Keratinocyte (primary cell): Measurements from ENCODE around the gene MSANTD1.

Experiments
- EZH2 ChIP-seq: IDR thresholded peaks from one replicate; pipeline ENCODE4 v1.6.1; 2012; ENCODE audit warnings: inconsistent platforms, mild to moderate bottlenecking, low read length, moderate library complexity
- TF ChIP-seq, protein P1 (sequence below), 3 experiments: IDR thresholded peaks in 1 of 3; conservative IDR thresholded peaks in 1 of 3; optimal IDR thresholded peaks in 1 of 3; 2 replicates in 2 of 3; 3 replicates in 1 of 3; pipeline versions ENCODE3 to v1.5.1; 2011; ENCODE audit warnings: low read length in 3 of 3, mild to moderate bottlenecking in 3 of 3, moderate library complexity in 2 of 3, control low read depth in 1 of 3, inconsistent platforms in 1 of 3; ENCODE audit not compliant: insufficient read depth in 2 of 3; ENCODE audit errors: extremely low read depth in 1 of 3

DNA sequence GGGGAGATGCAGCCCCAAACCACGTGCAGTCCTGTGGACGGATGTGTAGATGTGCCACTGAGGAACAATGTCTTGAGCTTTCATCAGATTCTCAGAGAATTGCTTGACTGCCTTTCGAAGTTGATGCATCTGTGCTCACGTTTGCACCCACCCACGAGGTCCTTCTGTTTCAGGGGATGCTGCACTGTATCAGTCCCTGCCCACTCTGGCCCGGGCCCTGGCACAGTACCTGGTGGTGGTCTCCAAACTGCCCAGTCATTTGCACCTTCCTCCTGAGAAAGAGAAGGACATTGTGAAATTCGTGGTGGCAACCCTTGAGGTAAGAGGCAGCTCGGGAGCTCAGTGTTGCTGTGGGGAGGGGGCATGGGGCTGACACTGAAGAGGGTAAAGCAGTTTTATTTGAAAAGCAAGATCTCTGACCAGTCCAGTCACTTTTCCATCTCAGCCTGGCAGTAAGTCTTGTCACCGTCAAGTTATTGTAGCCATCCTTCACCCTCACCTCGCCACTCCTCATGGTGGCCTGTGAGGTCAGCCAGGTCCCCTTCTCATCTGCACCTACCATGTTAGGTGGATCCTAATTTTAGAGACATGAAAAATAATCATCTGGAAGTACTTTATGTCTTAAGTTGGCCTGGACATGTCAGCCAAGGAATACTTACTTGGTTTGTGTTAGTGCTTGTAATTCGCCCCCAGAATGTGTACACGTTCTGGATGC is 36.4 kb upstream of the MSANTD1 start:
- TF ChIP-seq, protein P1, sequence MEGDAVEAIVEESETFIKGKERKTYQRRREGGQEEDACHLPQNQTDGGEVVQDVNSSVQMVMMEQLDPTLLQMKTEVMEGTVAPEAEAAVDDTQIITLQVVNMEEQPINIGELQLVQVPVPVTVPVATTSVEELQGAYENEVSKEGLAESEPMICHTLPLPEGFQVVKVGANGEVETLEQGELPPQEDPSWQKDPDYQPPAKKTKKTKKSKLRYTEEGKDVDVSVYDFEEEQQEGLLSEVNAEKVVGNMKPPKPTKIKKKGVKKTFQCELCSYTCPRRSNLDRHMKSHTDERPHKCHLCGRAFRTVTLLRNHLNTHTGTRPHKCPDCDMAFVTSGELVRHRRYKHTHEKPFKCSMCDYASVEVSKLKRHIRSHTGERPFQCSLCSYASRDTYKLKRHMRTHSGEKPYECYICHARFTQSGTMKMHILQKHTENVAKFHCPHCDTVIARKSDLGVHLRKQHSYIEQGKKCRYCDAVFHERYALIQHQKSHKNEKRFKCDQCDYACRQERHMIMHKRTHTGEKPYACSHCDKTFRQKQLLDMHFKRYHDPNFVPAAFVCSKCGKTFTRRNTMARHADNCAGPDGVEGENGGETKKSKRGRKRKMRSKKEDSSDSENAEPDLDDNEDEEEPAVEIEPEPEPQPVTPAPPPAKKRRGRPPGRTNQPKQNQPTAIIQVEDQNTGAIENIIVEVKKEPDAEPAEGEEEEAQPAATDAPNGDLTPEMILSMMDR (optimal IDR thresholded peaks at IDR 0.05 in 1 of 3, IDR thresholded peaks at IDR 0.05 in 1 of 3, conservative IDR thresholded peaks at IDR 0.05 in 1 of 3; ENCODE audit: extremely low read depth in 1 of 3, insufficient read depth in 2 of 3, low read length in 3 of 3): no peak
- TF ChIP-seq EZH2: no peak
